ENCODE measurements around the gene ANKRD1. TPM values are rescaled to one million over a fixed set of nuclear protein-coding genes. Genes with fewer than 3 reads are reported as not detected.

The ANKRD1 gene
- total RNA-seq, 1 donor from 2014 or later: 14.1 TPM

GRCh38 chr10:90923111-90923731 is 2.3 kb upstream of the ANKRD1 start:
- Histone ChIP-seq H3K27me3 (ENCODE audit: control insufficient read depth in 3 of 3, insufficient read depth in 3 of 3, low read length in 3 of 3) (no peaks in the 10 kb centered on the region), H3K4me3 (ENCODE audit: low read length in 3 of 3) (no peak overlapping the region), H3K9me3 (ENCODE audit: control insufficient read depth in 3 of 3, low read length in 3 of 3) (no peaks in the 10 kb centered on the region), H3K4me1 (ENCODE audit: control insufficient read depth in 3 of 3, insufficient read depth in 3 of 3, low read length in 3 of 3) (peaks cover 8 to 21% (median 8%) of the 10 kb centered on the region in 3 donors), H3K9ac (ENCODE audit: low read depth in 1 of 3, low read length in 3 of 3) (no peak overlapping the region), H3K36me3 (ENCODE audit: control insufficient read depth in 3 of 3, insufficient read depth in 3 of 3, low read length in 3 of 3) (no peaks in the 10 kb centered on the region), H3K27ac (ENCODE audit: low read depth, low read length) (peak overlapping the region; percentile 19)

GRCh38 chr10:90921906-90922305 is 1.0 kb upstream of the ANKRD1 start:
- H3K27me3 ChIP-seq (ENCODE audit: control insufficient read depth in 3 of 3, insufficient read depth in 3 of 3, low read length in 3 of 3): no peaks in the 10 kb centered on the region
- H3K9me3 ChIP-seq (ENCODE audit: control insufficient read depth in 3 of 3, low read length in 3 of 3): no peaks in the 10 kb centered on the region
- peaks cover 8 to 21% (median 9%) of the 10 kb centered on the region in 3 donors for H3K4me1 ChIP-seq (ENCODE audit: control insufficient read depth in 3 of 3, insufficient read depth in 3 of 3, low read length in 3 of 3)
- H3K4me3 ChIP-seq (ENCODE audit: low read length in 3 of 3): no peak overlapping the region
- peak overlapping the region in 1 of 3 donors; percentile 45 for H3K9ac ChIP-seq (ENCODE audit: low read depth in 1 of 3, low read length in 3 of 3)
- peaks cover 0 to under 1% (median 0%) of the 10 kb centered on the region in 3 donors for H3K36me3 ChIP-seq (ENCODE audit: control insufficient read depth in 3 of 3, insufficient read depth in 3 of 3, low read length in 3 of 3)
- peak overlapping the region; percentile 95 for H3K27ac ChIP-seq (ENCODE audit: low read depth, low read length)

- Histone ChIP-seq H3K4me3 (ENCODE audit: low read length in 3 of 3) (peak overlapping the region; percentile 50 to 64 (median 62)), H3K9me3 (ENCODE audit: control insufficient read depth in 3 of 3, low read length in 3 of 3) (no peaks in the 10 kb centered on the region), H3K27ac (ENCODE audit: low read depth, low read length) (peak overlapping the region; percentile 95), H3K9ac (ENCODE audit: low read depth in 1 of 3, low read length in 3 of 3) (peak overlapping the region; percentile 34 to 64 (median 55)), H3K27me3 (ENCODE audit: control insufficient read depth in 3 of 3, insufficient read depth in 3 of 3, low read length in 3 of 3) (no peaks in the 10 kb centered on the region), H3K36me3 (ENCODE audit: control insufficient read depth in 3 of 3, insufficient read depth in 3 of 3, low read length in 3 of 3) (peaks cover 4 to 11% (median 7%) of the 10 kb centered on the region in 3 donors), H3K4me1 (ENCODE audit: control insufficient read depth in 3 of 3, insufficient read depth in 3 of 3, low read length in 3 of 3) (peaks cover 5 to 18% (median 8%) of the 10 kb centered on the region in 3 donors)
Measured at GRCh38 chr10:90919683-90920574, 958 bp downstream of the ANKRD1 start.

- Histone ChIP-seq H3K36me3 (ENCODE audit: control insufficient read depth in 3 of 3, insufficient read depth in 3 of 3, low read length in 3 of 3) (peaks cover 4 to 12% (median 7%) of the 10 kb centered on the region in 3 donors), H3K27ac (ENCODE audit: low read depth, low read length) (no peak overlapping the region)
Measured at GRCh38 chr10:90917968-90918318, 2.9 kb downstream of the ANKRD1 start.

GRCh38 chr10:90917238-90917967 is 3.5 kb downstream of the ANKRD1 start:
- peaks cover 4 to 12% (median 7%) of the 10 kb centered on the region in 3 donors for H3K36me3 ChIP-seq (ENCODE audit: control insufficient read depth in 3 of 3, insufficient read depth in 3 of 3, low read length in 3 of 3)

More at GRCh38 chr10:90917968-90918318, 2.9 kb downstream of the ANKRD1 start:
- Histone ChIP-seq H3K9ac (ENCODE audit: low read depth in 1 of 3, low read length in 3 of 3) (no peak overlapping the region), H3K4me1 (ENCODE audit: control insufficient read depth in 3 of 3, insufficient read depth in 3 of 3, low read length in 3 of 3) (peaks cover 0 to 12% (median 3%) of the 10 kb centered on the region in 3 donors), H3K4me3 (ENCODE audit: low read length in 3 of 3) (no peak overlapping the region), H3K27me3 (ENCODE audit: control insufficient read depth in 3 of 3, insufficient read depth in 3 of 3, low read length in 3 of 3) (no peaks in the 10 kb centered on the region), H3K9me3 (ENCODE audit: control insufficient read depth in 3 of 3, low read length in 3 of 3) (no peaks in the 10 kb centered on the region)

GRCh38 chr10:90916392-90917237 is 4.3 kb downstream of the ANKRD1 start:
- H3K36me3 ChIP-seq (ENCODE audit: control insufficient read depth in 3 of 3, insufficient read depth in 3 of 3, low read length in 3 of 3): peaks cover 4 to 12% (median 7%) of the 10 kb centered on the region in 3 donors
- peaks cover 0 to 11% (median 5%) of the 10 kb centered on the region in 3 donors for H3K4me1 ChIP-seq (ENCODE audit: control insufficient read depth in 3 of 3, insufficient read depth in 3 of 3, low read length in 3 of 3)
- H3K27me3 ChIP-seq (ENCODE audit: control insufficient read depth in 3 of 3, insufficient read depth in 3 of 3, low read length in 3 of 3): no peaks in the 10 kb centered on the region
- H3K4me3 ChIP-seq (ENCODE audit: low read length in 3 of 3): no peak overlapping the region
- no peak overlapping the region for H3K9ac ChIP-seq (ENCODE audit: low read depth in 1 of 3, low read length in 3 of 3)
- no peaks in the 10 kb centered on the region for H3K9me3 ChIP-seq (ENCODE audit: control insufficient read depth in 3 of 3, low read length in 3 of 3)
- peak overlapping the region; percentile 11 for H3K27ac ChIP-seq (ENCODE audit: low read depth, low read length)

More at GRCh38 chr10:90917238-90917967, 3.5 kb downstream of the ANKRD1 start:
- no peaks in the 10 kb centered on the region for H3K27me3 ChIP-seq (ENCODE audit: control insufficient read depth in 3 of 3, insufficient read depth in 3 of 3, low read length in 3 of 3)
- H3K27ac ChIP-seq (ENCODE audit: low read depth, low read length): peak overlapping the region; percentile 11
- no peak overlapping the region for H3K9ac ChIP-seq (ENCODE audit: low read depth in 1 of 3, low read length in 3 of 3)
- peaks cover 0 to 12% (median 3%) of the 10 kb centered on the region in 3 donors for H3K4me1 ChIP-seq (ENCODE audit: control insufficient read depth in 3 of 3, insufficient read depth in 3 of 3, low read length in 3 of 3)
- no peaks in the 10 kb centered on the region for H3K9me3 ChIP-seq (ENCODE audit: control insufficient read depth in 3 of 3, low read length in 3 of 3)
- no peak overlapping the region for H3K4me3 ChIP-seq (ENCODE audit: low read length in 3 of 3)

GRCh38 chr10:90915766-90916075 is 5.2 kb downstream of the ANKRD1 start:
- peaks cover 0 to 8% (median 5%) of the 10 kb centered on the region in 3 donors for H3K4me1 ChIP-seq (ENCODE audit: control insufficient read depth in 3 of 3, insufficient read depth in 3 of 3, low read length in 3 of 3)
- peaks cover 4 to 12% (median 7%) of the 10 kb centered on the region in 3 donors for H3K36me3 ChIP-seq (ENCODE audit: control insufficient read depth in 3 of 3, insufficient read depth in 3 of 3, low read length in 3 of 3)
- no peak overlapping the region for H3K9ac ChIP-seq (ENCODE audit: low read depth in 1 of 3, low read length in 3 of 3)
- no peak overlapping the region for H3K4me3 ChIP-seq (ENCODE audit: low read length in 3 of 3)
- no peak overlapping the region for H3K27ac ChIP-seq (ENCODE audit: low read depth, low read length)
- no peaks in the 10 kb centered on the region for H3K27me3 ChIP-seq (ENCODE audit: control insufficient read depth in 3 of 3, insufficient read depth in 3 of 3, low read length in 3 of 3)
- H3K9me3 ChIP-seq (ENCODE audit: control insufficient read depth in 3 of 3, low read length in 3 of 3): no peaks in the 10 kb centered on the region

- H3K27me3 ChIP-seq (ENCODE audit: control insufficient read depth in 3 of 3, insufficient read depth in 3 of 3, low read length in 3 of 3): no peaks in the 10 kb centered on the region
- no peak overlapping the region for H3K9ac ChIP-seq (ENCODE audit: low read depth in 1 of 3, low read length in 3 of 3)
- H3K4me3 ChIP-seq (ENCODE audit: low read length in 3 of 3): no peak overlapping the region
- H3K9me3 ChIP-seq (ENCODE audit: control insufficient read depth in 3 of 3, low read length in 3 of 3): no peaks in the 10 kb centered on the region
- peaks cover 0 to 6% (median 5%) of the 10 kb centered on the region in 3 donors for H3K4me1 ChIP-seq (ENCODE audit: control insufficient read depth in 3 of 3, insufficient read depth in 3 of 3, low read length in 3 of 3)
- H3K36me3 ChIP-seq (ENCODE audit: control insufficient read depth in 3 of 3, insufficient read depth in 3 of 3, low read length in 3 of 3): peaks cover 4 to 12% (median 7%) of the 10 kb centered on the region in 3 donors
- H3K27ac ChIP-seq (ENCODE audit: low read depth, low read length): no peak overlapping the region
Measured at GRCh38 chr10:90914992-90915765, 5.7 kb downstream of the ANKRD1 start.

Data from skeletal muscle tissue (tissue), 4 donors.